Neural progenitor cell (in vitro differentiated cells): ENCODE measurements around the gene TUBGCP3. TPM values are rescaled to one million over a fixed set of nuclear protein-coding genes. Genes with fewer than 3 reads are reported as not detected.
A peak's percentile ranks its signal among the peaks of the same experiment; 100 is the strongest.

Experiments used
- DNase-seq: peaks from one replicate; pipeline ENCODE4 v3.0.0-alpha.2; 2016; ENCODE audit warnings: low spot score
- H2AFZ ChIP-seq: fragments of 200-600 bp; sonication (generic); replicated peaks from 2 replicates; pipeline ENCODE4 v1.6.1; 2016; ENCODE audit warnings: antibody characterized with exemption
- H3F3A ChIP-seq: fragments of 200-600 bp; sonication (generic); 2 replicates; pipeline ENCODE4 v1.6.1; 2016; ENCODE audit warnings: antibody characterized with exemption, low read depth
- H3K27ac ChIP-seq: fragments of 200-600 bp; sonication (generic); 2 replicates; pipeline ENCODE4 v1.5.1; 2016; ENCODE audit warnings: mild to moderate bottlenecking
- H3K27me3 ChIP-seq: fragments of 200-600 bp; sonication (generic); 2 replicates; pipeline ENCODE4 v1.6.1; 2016; ENCODE audit warnings: mild to moderate bottlenecking, moderate library complexity
- H3K36me3 ChIP-seq: fragments of 200-600 bp; sonication (generic); 2 replicates; pipeline ENCODE4 v1.5.1; 2016
- H3K4me1 ChIP-seq: fragments of 200-600 bp; sonication (generic); 2 replicates; pipeline ENCODE4 v1.6.1; 2016; ENCODE audit warnings: mixed run types
- H3K4me2 ChIP-seq: fragments of 200-600 bp; sonication (generic); 2 replicates; pipeline ENCODE4 v1.6.1; 2016
- H3K4me3 ChIP-seq: fragments of 200-600 bp; sonication (generic); 2 replicates; pipeline ENCODE4 v1.5.1; 2016
- H3K79me2 ChIP-seq: fragments of 200-600 bp; sonication (generic); 2 replicates; pipeline ENCODE4 v1.6.1; 2016; ENCODE audit warnings: low read depth
- H3K9ac ChIP-seq: fragments of 200-600 bp; sonication (generic); 2 replicates; pipeline ENCODE4 v1.6.1; 2016
- H3K9me3 ChIP-seq: fragments of 200-600 bp; sonication (generic); 2 replicates; pipeline ENCODE4 v1.5.1; 2016; ENCODE audit warnings: low read depth
- H4K20me1 ChIP-seq: fragments of 200-600 bp; sonication (generic); 2 replicates; pipeline ENCODE4 v1.6.1; 2016; ENCODE audit warnings: low read depth
- H3K27ac Mint-ChIP-seq: 3 replicates; pipeline ENCODE4 v1.8.0; 2021; ENCODE audit warnings: mixed read lengths
- H3K27me3 Mint-ChIP-seq: 2 replicates; pipeline ENCODE4 v1.8.0; 2022; ENCODE audit warnings: low read depth, mild to moderate bottlenecking, inconsistent platforms, moderate library complexity, mixed read lengths; ENCODE audit not compliant: insufficient read depth
- H3K36me3 Mint-ChIP-seq: 3 replicates; pipeline ENCODE4 v1.8.0; 2021; ENCODE audit warnings: mixed read lengths
- H3K4me1 Mint-ChIP-seq: 3 replicates; pipeline ENCODE4 v1.8.0; 2021; ENCODE audit warnings: mixed read lengths
- H3K4me3 Mint-ChIP-seq: 3 replicates; pipeline ENCODE4 v1.8.0; 2021; ENCODE audit warnings: mild to moderate bottlenecking, moderate library complexity, mixed read lengths
- H3K9me3 Mint-ChIP-seq: 3 replicates; pipeline ENCODE4 v1.8.0; 2020; ENCODE audit warnings: mixed read lengths
- EZH2 ChIP-seq: fragments of 200-600 bp; sonication (generic); IDR thresholded peaks from 2 replicates; pipeline ENCODE4 v1.6.1; 2017; ENCODE audit warnings: antibody characterized with exemption, mild to moderate bottlenecking, moderate library complexity
- EZH2phosphoT487 ChIP-seq: fragments of 200-600 bp; sonication (generic); IDR thresholded peaks from 2 replicates; pipeline ENCODE4 v1.6.1; 2017; ENCODE audit warnings: antibody characterized with exemption
- total RNA-seq: library from RNA; depleted of rRNA; stranded (reverse); fragments of >200 nt; gene quantifications from 2 replicates; pipeline ENCODE4 v1.2.3, GENCODE V29; 2015; ENCODE audit warnings: low replicate concordance
- TF ChIP-seq, protein P1 (sequence below): fragments of 200-600 bp; sonication (generic); IDR thresholded peaks from 2 replicates; pipeline ENCODE4 v1.5.1; 2017; ENCODE audit warnings: antibody characterized with exemption, mild to moderate bottlenecking

The TUBGCP3 gene, protein sequence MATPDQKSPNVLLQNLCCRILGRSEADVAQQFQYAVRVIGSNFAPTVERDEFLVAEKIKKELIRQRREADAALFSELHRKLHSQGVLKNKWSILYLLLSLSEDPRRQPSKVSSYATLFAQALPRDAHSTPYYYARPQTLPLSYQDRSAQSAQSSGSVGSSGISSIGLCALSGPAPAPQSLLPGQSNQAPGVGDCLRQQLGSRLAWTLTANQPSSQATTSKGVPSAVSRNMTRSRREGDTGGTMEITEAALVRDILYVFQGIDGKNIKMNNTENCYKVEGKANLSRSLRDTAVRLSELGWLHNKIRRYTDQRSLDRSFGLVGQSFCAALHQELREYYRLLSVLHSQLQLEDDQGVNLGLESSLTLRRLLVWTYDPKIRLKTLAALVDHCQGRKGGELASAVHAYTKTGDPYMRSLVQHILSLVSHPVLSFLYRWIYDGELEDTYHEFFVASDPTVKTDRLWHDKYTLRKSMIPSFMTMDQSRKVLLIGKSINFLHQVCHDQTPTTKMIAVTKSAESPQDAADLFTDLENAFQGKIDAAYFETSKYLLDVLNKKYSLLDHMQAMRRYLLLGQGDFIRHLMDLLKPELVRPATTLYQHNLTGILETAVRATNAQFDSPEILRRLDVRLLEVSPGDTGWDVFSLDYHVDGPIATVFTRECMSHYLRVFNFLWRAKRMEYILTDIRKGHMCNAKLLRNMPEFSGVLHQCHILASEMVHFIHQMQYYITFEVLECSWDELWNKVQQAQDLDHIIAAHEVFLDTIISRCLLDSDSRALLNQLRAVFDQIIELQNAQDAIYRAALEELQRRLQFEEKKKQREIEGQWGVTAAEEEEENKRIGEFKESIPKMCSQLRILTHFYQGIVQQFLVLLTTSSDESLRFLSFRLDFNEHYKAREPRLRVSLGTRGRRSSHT
- total RNA-seq = 33.6 and 34.6 TPM in 2 replicates

DNA sequence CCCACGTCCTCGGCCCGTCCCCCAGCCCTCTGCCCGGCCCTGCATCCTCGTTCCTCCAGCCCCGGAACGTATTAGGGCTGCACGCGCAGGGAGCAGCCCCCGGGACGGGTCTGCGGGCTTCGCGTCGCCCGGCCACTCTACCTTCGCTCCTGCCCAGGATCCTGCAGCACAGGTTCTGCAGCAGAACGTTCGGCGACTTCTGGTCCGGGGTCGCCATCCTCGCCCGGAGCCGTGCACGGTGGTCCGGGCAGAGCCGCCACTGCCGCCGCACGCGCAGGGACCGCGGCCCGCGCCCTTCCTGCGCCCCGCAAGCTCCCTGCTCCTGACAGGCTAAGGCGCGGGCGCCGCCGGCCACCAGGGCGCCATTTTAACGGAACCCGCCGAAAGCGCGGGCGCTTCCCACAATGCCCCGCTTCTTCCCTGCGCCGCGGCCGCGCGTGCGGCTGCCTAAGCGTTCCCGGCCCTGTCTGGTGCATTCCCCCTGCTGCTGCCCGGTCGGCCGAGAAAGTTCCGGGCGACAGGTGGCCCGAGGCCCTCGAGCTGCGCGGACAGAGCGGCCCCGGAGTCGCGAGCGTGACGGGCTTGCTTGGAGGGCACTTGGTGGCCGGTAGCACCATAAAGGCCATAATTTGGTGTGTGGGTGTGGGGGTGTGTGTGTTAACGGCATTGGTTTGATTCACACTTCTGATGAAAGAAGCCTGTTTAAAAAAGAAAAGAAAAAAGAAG lies at the start of gene TUBGCP3:
Gene TUBGCP3, minus strand, starts transcription at position 390 of the 726 bp plus-strand sequence. Its CDS starts 173 bp downstream, at position 217.
- H3K27ac ChIP-seq = peak within 1 kb of the TSS; percentile 53
- no peaks in the 10 kb centered on the region for H3K9me3 Mint-ChIP-seq
- H2AFZ ChIP-seq = peak within 1 kb of the TSS; percentile 89
- peaks cover 20% of the 10 kb centered on the region for H3K4me1 Mint-ChIP-seq
- no peaks in the 10 kb centered on the region for H3K36me3 ChIP-seq
- TF ChIP-seq EZH2 (no peak), EZH2phosphoT487 (peak; percentile 28)
- TF ChIP-seq, protein P1, sequence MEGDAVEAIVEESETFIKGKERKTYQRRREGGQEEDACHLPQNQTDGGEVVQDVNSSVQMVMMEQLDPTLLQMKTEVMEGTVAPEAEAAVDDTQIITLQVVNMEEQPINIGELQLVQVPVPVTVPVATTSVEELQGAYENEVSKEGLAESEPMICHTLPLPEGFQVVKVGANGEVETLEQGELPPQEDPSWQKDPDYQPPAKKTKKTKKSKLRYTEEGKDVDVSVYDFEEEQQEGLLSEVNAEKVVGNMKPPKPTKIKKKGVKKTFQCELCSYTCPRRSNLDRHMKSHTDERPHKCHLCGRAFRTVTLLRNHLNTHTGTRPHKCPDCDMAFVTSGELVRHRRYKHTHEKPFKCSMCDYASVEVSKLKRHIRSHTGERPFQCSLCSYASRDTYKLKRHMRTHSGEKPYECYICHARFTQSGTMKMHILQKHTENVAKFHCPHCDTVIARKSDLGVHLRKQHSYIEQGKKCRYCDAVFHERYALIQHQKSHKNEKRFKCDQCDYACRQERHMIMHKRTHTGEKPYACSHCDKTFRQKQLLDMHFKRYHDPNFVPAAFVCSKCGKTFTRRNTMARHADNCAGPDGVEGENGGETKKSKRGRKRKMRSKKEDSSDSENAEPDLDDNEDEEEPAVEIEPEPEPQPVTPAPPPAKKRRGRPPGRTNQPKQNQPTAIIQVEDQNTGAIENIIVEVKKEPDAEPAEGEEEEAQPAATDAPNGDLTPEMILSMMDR = peak; percentile 11
- peak within 1 kb of the TSS; percentile 98 for H3K4me3 Mint-ChIP-seq
- peak within 1 kb of the TSS; percentile 92 for H3K4me2 ChIP-seq
- peaks cover 26% of the 10 kb centered on the region for H3K36me3 Mint-ChIP-seq
- H3F3A ChIP-seq = peaks cover 20% of the 10 kb centered on the region
- peak within 1 kb of the TSS; percentile 58 for H3K9ac ChIP-seq
- DNase-seq = peak; percentile 89
- H3K4me1 ChIP-seq = peaks cover 8% of the 10 kb centered on the region
- no peaks in the 10 kb centered on the region for H3K9me3 ChIP-seq
- H3K27me3 ChIP-seq = no peaks in the 10 kb centered on the region
- H3K4me3 ChIP-seq = peak within 1 kb of the TSS; percentile 78
- peak within 1 kb of the TSS; percentile 95 for H3K27ac Mint-ChIP-seq
- peaks cover 3% of the 10 kb centered on the region for H3K27me3 Mint-ChIP-seq
- peaks cover 14% of the 10 kb centered on the region for H4K20me1 ChIP-seq
- H3K79me2 ChIP-seq = peaks cover 49% of the 10 kb centered on the region

- Mint-ChIP-seq H3K27me3 (peaks cover 2% of the 10 kb centered on the region), H3K36me3 (no peaks in the 10 kb centered on the region), H3K9me3 (no peaks in the 10 kb centered on the region), H3K27ac (peak overlapping the region; percentile 17), H3K4me3 (no peak overlapping the region), H3K4me1 (no peaks in the 10 kb centered on the region)
- Histone ChIP-seq H4K20me1 (no peaks in the 10 kb centered on the region), H3K79me2 (no peaks in the 10 kb centered on the region), H3K9me3 (no peaks in the 10 kb centered on the region), H2AFZ (no peak overlapping the region), H3K27me3 (peaks cover 46% of the 10 kb centered on the region), H3K4me1 (no peaks in the 10 kb centered on the region), H3K9ac (no peak overlapping the region), H3K36me3 (no peaks in the 10 kb centered on the region), H3K4me3 (no peak overlapping the region), H3F3A (no peaks in the 10 kb centered on the region), H3K4me2 (no peak overlapping the region), H3K27ac (no peak overlapping the region)
- TF ChIP-seq EZH2phosphoT487 (no peak), EZH2 (no peak)
- TF ChIP-seq, protein P1 = peak; percentile 31
- no peak for DNase-seq
Measured at GRCh38 chr13:112637017-112637801, 49.3 kb upstream of the TUBGCP3 start.

DNA sequence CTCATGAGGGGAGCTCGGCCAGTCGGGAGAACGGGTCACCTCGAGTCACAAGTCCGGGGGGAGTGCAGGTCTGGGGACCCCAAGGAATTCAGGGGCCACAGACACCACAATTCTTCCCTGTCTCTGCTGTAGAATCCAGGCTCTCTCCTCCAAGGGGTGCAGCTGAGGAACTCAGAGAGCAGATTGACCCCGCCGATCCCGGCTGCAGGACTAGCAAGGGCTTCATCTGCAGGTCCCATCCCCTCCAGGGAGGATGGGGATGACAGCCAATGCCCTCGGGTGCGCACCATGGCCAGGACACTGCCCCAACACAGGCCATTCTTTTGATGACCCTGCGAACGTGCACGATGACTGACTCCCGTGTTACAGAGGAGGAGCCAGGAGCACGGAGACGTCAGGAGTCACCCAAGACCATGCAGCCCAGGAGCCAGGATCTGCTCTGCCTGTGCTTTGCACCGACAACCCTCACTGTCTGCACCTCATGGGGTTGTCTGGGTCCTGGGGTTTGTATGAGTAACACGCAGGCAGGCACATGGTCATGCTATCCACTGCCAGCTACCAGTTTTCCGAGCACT lies 48.5 kb upstream of the TUBGCP3 start:
- Mint-ChIP-seq H3K36me3 (no peaks in the 10 kb centered on the region), H3K4me1 (no peaks in the 10 kb centered on the region), H3K27me3 (peaks cover 2% of the 10 kb centered on the region), H3K27ac (no peak overlapping the region), H3K9me3 (no peaks in the 10 kb centered on the region), H3K4me3 (no peak overlapping the region)
- Histone ChIP-seq H4K20me1 (no peaks in the 10 kb centered on the region), H3K79me2 (no peaks in the 10 kb centered on the region), H3K9ac (no peak overlapping the region), H3F3A (no peaks in the 10 kb centered on the region), H3K27me3 (peaks cover 46% of the 10 kb centered on the region), H2AFZ (no peak overlapping the region), H3K27ac (no peak overlapping the region), H3K36me3 (no peaks in the 10 kb centered on the region), H3K4me2 (no peak overlapping the region), H3K9me3 (no peaks in the 10 kb centered on the region), H3K4me3 (no peak overlapping the region), H3K4me1 (no peaks in the 10 kb centered on the region)
- no peak for TF ChIP-seq EZH2
- TF ChIP-seq EZH2phosphoT487 = no peak
- TF ChIP-seq, protein P1 = no peak
- no peak for DNase-seq
